OCI-LY3 (cell line): Measurements from ENCODE around the gene WHRN.

Source experiments
- H2AFZ ChIP-seq: fragments of 200-600, 300-600 bp; shearing (Covaris generic); 2 replicates; pipeline ENCODE4 v1.6.0; 2014; ENCODE audit warnings: antibody characterized with exemption, low read depth, low read length
- H3K27ac ChIP-seq: fragments of 200-600, 300-600 bp; sonication (generic); 2 replicates; pipeline ENCODE4 v1.5.1; 2014; ENCODE audit warnings: mild to moderate bottlenecking, low read length, moderate library complexity, mixed read lengths
- H3K27me3 ChIP-seq: fragments of 200-600, 300-600 bp; sonication (generic); 2 replicates; pipeline ENCODE4 v1.6.1; 2014; ENCODE audit warnings: low read depth, low read length, mixed read lengths
- H3K36me3 ChIP-seq: fragments of 200-600, 300-600 bp; sonication (generic); replicated peaks from 2 replicates; pipeline ENCODE3; 2014; ENCODE audit warnings: low read depth, low read length, mixed read lengths
- H3K4me1 ChIP-seq: fragments of 300-600, 200-600 bp; sonication (generic); 2 replicates; pipeline ENCODE4 v1.6.1; 2014; ENCODE audit warnings: low read length, mixed read lengths
- H3K4me2 ChIP-seq: fragments of 200-600, 300-600 bp; sonication (generic); 2 replicates; pipeline ENCODE4 v1.6.1; 2014; ENCODE audit warnings: low read length, mixed read lengths
- H3K4me3 ChIP-seq: fragments of 300-600, 200-600 bp; sonication (generic); 2 replicates; pipeline ENCODE4 v1.5.1; 2014; ENCODE audit warnings: antibody characterized with exemption, mild to moderate bottlenecking, low read length, moderate library complexity
- H3K79me2 ChIP-seq: fragments of 300-600, 200-600 bp; shearing (Covaris generic); 2 replicates; pipeline ENCODE4 v1.6.1; 2014; ENCODE audit warnings: mild to moderate bottlenecking, low read length, mixed read lengths
- H3K9ac ChIP-seq: fragments of 300-600, 200-600 bp; shearing (Covaris generic); 2 replicates; pipeline ENCODE4 v1.6.0; 2014; ENCODE audit warnings: mild to moderate bottlenecking, low read length, moderate library complexity
- H3K9me3 ChIP-seq: fragments of 200-600, 300-600 bp; shearing (Covaris generic); 2 replicates; pipeline ENCODE4 v1.6.1; 2014; ENCODE audit warnings: low read length, mixed read lengths; ENCODE audit not compliant: insufficient read depth
- H4K20me1 ChIP-seq: fragments of 200-600, 300-600 bp; sonication (generic); 2 replicates; pipeline ENCODE4 v1.6.1; 2016; ENCODE audit warnings: low read length, mixed read lengths; ENCODE audit not compliant: insufficient read depth
- CTCF ChIP-seq: fragments of 200-600, 300-600 bp; sonication (generic); IDR thresholded peaks from 2 replicates; pipeline ENCODE4 v1.5.1; 2014; ENCODE audit warnings: antibody characterized with exemption, low read length, low read depth
- EZH2phosphoT487 ChIP-seq: fragments of 200-600 bp; shearing (Covaris generic); IDR thresholded peaks from 2 replicates; pipeline ENCODE4 v1.6.1; 2018; ENCODE audit warnings: antibody characterized with exemption, mixed run types, low read depth

Gene WHRN

GRCh38 chr9:114450833-114451706 lies 54.2 kb downstream of the WHRN start:
- H3K9ac ChIP-seq: peak overlapping the region; percentile 40; the same call in 1 of the 2 replicates
- peak overlapping the region; percentile 60 for H3K27ac ChIP-seq
- peak overlapping the region; percentile 65 for H3K4me2 ChIP-seq
- TF ChIP-seq CTCF: no peak
- no peak for TF ChIP-seq EZH2phosphoT487
- no peaks in the 10 kb centered on the region for H3K9me3 ChIP-seq
- H2AFZ ChIP-seq: peak overlapping the region; percentile 55
- peaks cover 11% of the 10 kb centered on the region for H3K36me3 ChIP-seq
- no peaks in the 10 kb centered on the region for H3K27me3 ChIP-seq
- peak overlapping the region; percentile 39 for H3K4me3 ChIP-seq
- peaks cover 34% of the 10 kb centered on the region for H3K4me1 ChIP-seq
- H4K20me1 ChIP-seq: no peaks in the 10 kb centered on the region
- H3K79me2 ChIP-seq: no peaks in the 10 kb centered on the region

GRCh38 chr9:114450181-114450580 lies 55.1 kb downstream of the WHRN start:
- H3K9me3 ChIP-seq: no peaks in the 10 kb centered on the region
- no peaks in the 10 kb centered on the region for H3K27me3 ChIP-seq
- no peaks in the 10 kb centered on the region for H3K79me2 ChIP-seq
- no peak overlapping the region for H3K4me2 ChIP-seq
- H3K9ac ChIP-seq: no peak overlapping the region
- TF ChIP-seq EZH2phosphoT487 (no peak), CTCF (no peak)
- no peak overlapping the region for H3K4me3 ChIP-seq
- H3K36me3 ChIP-seq: peaks cover 11% of the 10 kb centered on the region
- no peak overlapping the region for H3K27ac ChIP-seq
- H2AFZ ChIP-seq: no peak overlapping the region
- no peaks in the 10 kb centered on the region for H4K20me1 ChIP-seq
- peaks cover 34% of the 10 kb centered on the region for H3K4me1 ChIP-seq

GRCh38 chr9:114449236-114449635 lies 56.0 kb downstream of the WHRN start:
- no peak overlapping the region for H3K4me2 ChIP-seq

More at GRCh38 chr9:114449236-114449635, 56.0 kb downstream of the WHRN start:
- Histone ChIP-seq H3K9ac (no peak overlapping the region), H3K79me2 (no peaks in the 10 kb centered on the region), H3K36me3 (peaks cover 6% of the 10 kb centered on the region), H3K4me1 (peaks cover 34% of the 10 kb centered on the region), H3K4me3 (no peak overlapping the region), H3K27me3 (no peaks in the 10 kb centered on the region), H3K27ac (no peak overlapping the region), H2AFZ (no peak overlapping the region), H4K20me1 (no peaks in the 10 kb centered on the region), H3K9me3 (no peaks in the 10 kb centered on the region)
- TF ChIP-seq EZH2phosphoT487 (no peak), CTCF (no peak)
